Tibial artery (tissue), 4 donors: Measurements from ENCODE around the gene NHSL2.

Experiments used
- DNase-seq, 2 donors: peaks; one replicate each; pipeline ENCODE4 v3.0.0-alpha.2; 2019
- H3K27ac ChIP-seq, 2 donors: fragments of 200-600 bp; sonication (generic) in 1 of 2; 1 replicate in 1 of 2; 2 replicates in 1 of 2; pipeline ENCODE4 v1.5.1; 2018 to 2019; ENCODE audit warnings: mild to moderate bottlenecking in 1 of 2
- H3K27me3 ChIP-seq, 2 donors: fragments of 200-600 bp; sonication (generic) in 1 of 2; one replicate each; pipeline versions ENCODE4 v1.5.1 to v1.6.0; 2016 to 2019
- H3K36me3 ChIP-seq, 3 donors: fragments of 200-600 bp; sonication (generic) in 2 of 3; one replicate each; pipeline ENCODE4 v1.5.1; 2016 to 2019; ENCODE audit warnings: mild to moderate bottlenecking in 2 of 3
- H3K4me1 ChIP-seq, 4 donors: fragments of 200-600 bp; sonication (generic) in 2 of 4; 1 replicate in 3 of 4; 2 replicates in 1 of 4; pipeline ENCODE4 v1.5.1; 2016 to 2019
- H3K4me3 ChIP-seq, 2 donors: fragments of 200-600 bp; sonication (generic) in 1 of 2; 1 replicate in 1 of 2; 2 replicates in 1 of 2; pipeline ENCODE4 v1.5.1; 2018 to 2019; ENCODE audit warnings: mild to moderate bottlenecking in 2 of 2
- H3K9me3 ChIP-seq, 3 donors: fragments of 200-600 bp; sonication (generic) in 1 of 3; one replicate each; pipeline ENCODE4 v1.5.1; 2016 to 2019
- CTCF ChIP-seq, 2 experiments: fragments of 200-600 bp in 1 of 2; fragments of 450-650 bp in 1 of 2; IDR thresholded peaks; one replicate each; pipeline ENCODE4 v1.5.1; 2017 to 2019; ENCODE audit warnings: antibody characterized with exemption in 2 of 2, mild to moderate bottlenecking in 1 of 2, moderate library complexity in 1 of 2
- intact Hi-C: fragments of 100-400 bp; cut with DNase I; formaldehyde crosslinking; loops from one replicate; pipeline ENCODE4 v1.15.0; 2023; ENCODE audit warnings: low total_unique reads

Gene NHSL2

DNA sequence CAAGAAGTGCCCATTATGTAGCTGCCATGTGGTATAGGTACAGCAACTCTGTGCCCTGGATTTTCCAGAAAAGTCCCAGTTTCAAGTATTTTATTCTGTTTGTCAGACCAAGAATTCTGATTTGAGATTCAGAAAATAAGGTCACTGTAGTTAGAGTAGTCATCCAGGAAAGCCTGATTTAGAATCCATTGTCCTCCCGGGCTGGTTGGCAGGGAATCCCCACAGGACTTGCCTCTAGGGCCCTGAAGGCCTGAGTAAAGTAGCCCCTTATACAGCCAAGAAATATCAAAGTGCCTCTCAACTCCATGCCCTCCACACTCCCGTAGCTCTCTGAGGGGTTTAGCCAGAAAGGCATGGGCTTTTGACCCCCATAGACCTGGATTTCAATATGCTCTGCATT is 184.7 kb downstream of the NHSL2 start:
- no peak for DNase-seq
- intact Hi-C loops = no loop called here
- H3K27me3 ChIP-seq = no peaks in the 10 kb centered on the region
- H3K9me3 ChIP-seq = no peaks in the 10 kb centered on the region
- H3K4me3 ChIP-seq = no peak overlapping the region
- no peaks in the 10 kb centered on the region for H3K4me1 ChIP-seq
- no peak overlapping the region for H3K27ac ChIP-seq
- H3K36me3 ChIP-seq = no peaks in the 10 kb centered on the region
- TF ChIP-seq CTCF (IDR thresholded peaks at IDR 0.05) = no peak

- no peaks in the 10 kb centered on the region for H3K9me3 ChIP-seq
- H3K4me3 ChIP-seq = no peak overlapping the region
- no peaks in the 10 kb centered on the region for H3K27me3 ChIP-seq
- intact Hi-C loops = no loop called here
- no peak for DNase-seq
- H3K36me3 ChIP-seq = no peaks in the 10 kb centered on the region
- peaks cover 0 to 9% (median 0%) of the 10 kb centered on the region in 4 donors for H3K4me1 ChIP-seq
- no peak for TF ChIP-seq CTCF (IDR thresholded peaks at IDR 0.05)
- no peak overlapping the region for H3K27ac ChIP-seq
Observed at GRCh38 chrX:72097098-72097497, 186.5 kb downstream of the NHSL2 start.

- Histone ChIP-seq H3K4me3 (no peak overlapping the region), H3K36me3 (no peaks in the 10 kb centered on the region), H3K27me3 (no peaks in the 10 kb centered on the region), H3K4me1 (peaks cover 0 to 18% (median 0%) of the 10 kb centered on the region in 4 donors), H3K9me3 (no peaks in the 10 kb centered on the region), H3K27ac (no peak overlapping the region)
- intact Hi-C loops = no loop called here
- TF ChIP-seq CTCF (IDR thresholded peaks at IDR 0.05) = no peak
- DNase-seq = no peak
Observed at GRCh38 chrX:72100051-72100755, 189.6 kb downstream of the NHSL2 start.

DNA sequence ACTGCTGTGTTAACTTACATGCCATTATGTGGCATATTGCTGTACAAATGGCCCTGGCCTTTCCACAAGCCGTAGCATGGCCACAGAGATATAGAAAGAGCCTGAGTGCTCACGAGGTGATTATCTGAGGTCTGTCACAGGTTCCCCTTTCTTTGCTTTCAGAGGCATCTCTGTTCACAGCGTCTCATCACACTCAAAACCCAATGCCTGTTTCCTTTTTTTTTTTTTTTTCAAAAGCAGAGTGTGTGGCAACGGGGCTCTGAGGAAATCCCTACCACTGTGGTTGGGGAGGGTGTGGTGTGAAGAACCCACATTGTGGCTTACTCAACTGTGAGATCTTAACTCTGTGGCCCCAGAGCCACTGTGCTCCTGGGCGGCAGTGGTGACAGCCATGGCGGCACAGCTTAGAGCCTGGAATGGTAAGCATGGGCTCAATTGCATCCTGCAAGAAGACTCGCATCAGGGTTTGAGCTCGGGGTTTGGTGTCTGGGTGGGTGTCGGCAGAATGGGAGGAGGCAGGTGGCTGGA is 190.2 kb downstream of the NHSL2 start:
- H3K4me1 ChIP-seq = peaks cover 0 to 18% (median 0%) of the 10 kb centered on the region in 4 donors
- H3K9me3 ChIP-seq = no peaks in the 10 kb centered on the region
- TF ChIP-seq CTCF (IDR thresholded peaks at IDR 0.05) = no peak
- intact Hi-C loops = no loop called here
- H3K36me3 ChIP-seq = no peaks in the 10 kb centered on the region
- H3K27me3 ChIP-seq = no peaks in the 10 kb centered on the region
- H3K4me3 ChIP-seq = no peak overlapping the region
- DNase-seq = no peak
- no peak overlapping the region for H3K27ac ChIP-seq

DNA sequence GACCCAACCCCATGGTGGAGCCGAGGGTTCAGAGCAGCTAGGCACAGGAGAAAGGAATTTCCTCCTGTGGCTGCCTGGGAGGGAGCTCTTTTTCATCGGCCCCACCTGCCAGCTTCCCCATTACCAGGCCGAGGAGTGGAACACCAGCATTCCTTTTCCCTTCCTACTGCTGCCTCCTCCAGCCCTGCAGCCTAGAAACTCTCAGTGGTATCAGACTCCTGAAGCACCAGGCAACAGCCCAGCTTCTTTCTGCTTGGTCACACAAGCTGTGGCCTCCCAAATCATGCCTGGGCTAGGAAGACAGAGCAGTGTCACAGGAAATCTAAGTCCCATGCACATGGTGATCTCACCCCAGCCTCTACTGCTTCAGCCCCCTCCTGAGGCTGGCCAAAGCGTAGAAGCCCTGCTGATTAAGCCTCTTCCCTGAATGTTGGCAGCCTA is 191.0 kb downstream of the NHSL2 start:
- no peaks in the 10 kb centered on the region for H3K27me3 ChIP-seq
- no peak for DNase-seq
- no peak overlapping the region for H3K4me3 ChIP-seq

More for the DNA sequence above, 191.0 kb downstream of the NHSL2 start:
- intact Hi-C loops = no loop called here
- H3K4me1 ChIP-seq = peaks cover 0 to 18% (median 0%) of the 10 kb centered on the region in 4 donors
- no peaks in the 10 kb centered on the region for H3K36me3 ChIP-seq
- no peak for TF ChIP-seq CTCF (IDR thresholded peaks at IDR 0.05)
- H3K9me3 ChIP-seq = no peaks in the 10 kb centered on the region
- no peak overlapping the region for H3K27ac ChIP-seq
